Erythroblast (primary cell): ENCODE data around the gene KRTAP19-8.

Experiments
- GATA1 ChIP-seq: IDR thresholded peaks from 2 replicates; pipeline ENCODE4 v1.6.1; 2011; ENCODE audit warnings: low read depth, mild to moderate bottlenecking, control low read depth, low read length, moderate library complexity
- POLR2A ChIP-seq: IDR thresholded peaks from 2 replicates; pipeline ENCODE4 v1.6.1; 2011; ENCODE audit warnings: mild to moderate bottlenecking, low read length

DNA sequence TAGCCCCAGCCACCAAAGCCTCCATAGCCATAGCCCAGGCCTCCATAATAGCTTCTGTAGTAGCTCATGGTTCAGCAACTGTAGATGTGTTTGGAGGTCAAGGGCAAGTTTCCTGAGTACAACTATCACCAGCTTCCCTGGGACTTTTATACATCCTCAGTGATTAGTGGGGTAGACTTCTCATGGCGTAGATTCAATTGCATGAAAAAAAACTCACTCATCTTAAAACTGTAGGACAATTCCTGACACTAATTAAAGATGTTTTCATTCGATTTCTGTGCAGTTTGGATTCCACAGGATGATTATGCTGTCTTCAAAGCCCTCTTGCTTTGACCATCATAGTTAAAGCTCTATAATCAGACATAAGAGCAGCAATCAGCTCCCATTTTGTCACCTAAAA lies at the start of gene KRTAP19-8:
- TF ChIP-seq POLR2A (no peak), GATA1 (no peak)
